GM12873 (cell line): ENCODE data around the gene DCC.

Source experiments
- CTCF ChIP-seq: IDR thresholded peaks from 2 replicates; pipeline ENCODE4 v1.5.1; 2012; ENCODE audit warnings: low read depth, mild to moderate bottlenecking, moderate library complexity, low read length, control low read depth; ENCODE audit not compliant: insufficient read depth; ENCODE audit errors: missing control alignments

The DCC gene

GRCh38 chr18:53056064-53056463 is 716.1 kb downstream of the DCC start:
- TF ChIP-seq CTCF: no peak

- no peak for TF ChIP-seq CTCF
These were observed 730.8 kb downstream of the DCC start for GRCh38 chr18:53070788-53071187.

GRCh38 chr18:53080687-53081086 is 740.7 kb downstream of the DCC start:
- no peak for TF ChIP-seq CTCF

- TF ChIP-seq CTCF: no peak
These were observed 753.6 kb downstream of the DCC start for GRCh38 chr18:53093636-53094035.

- TF ChIP-seq CTCF: no peak
These were observed 761.6 kb downstream of the DCC start for GRCh38 chr18:53101536-53102105.

- TF ChIP-seq CTCF: no peak
These were observed 774.4 kb downstream of the DCC start for GRCh38 chr18:53114441-53114840.

GRCh38 chr18:53115876-53116585 is 776.0 kb downstream of the DCC start:
- TF ChIP-seq CTCF: no peak
